Right hindlimb (tissue), 1 donor: Measurements from ENCODE around the gene GPC5.

Experiments used
- DNase-seq: peaks from one replicate; pipeline ENCODE4 v3.0.0-alpha.2; 2018

GPC5 gene

DNA sequence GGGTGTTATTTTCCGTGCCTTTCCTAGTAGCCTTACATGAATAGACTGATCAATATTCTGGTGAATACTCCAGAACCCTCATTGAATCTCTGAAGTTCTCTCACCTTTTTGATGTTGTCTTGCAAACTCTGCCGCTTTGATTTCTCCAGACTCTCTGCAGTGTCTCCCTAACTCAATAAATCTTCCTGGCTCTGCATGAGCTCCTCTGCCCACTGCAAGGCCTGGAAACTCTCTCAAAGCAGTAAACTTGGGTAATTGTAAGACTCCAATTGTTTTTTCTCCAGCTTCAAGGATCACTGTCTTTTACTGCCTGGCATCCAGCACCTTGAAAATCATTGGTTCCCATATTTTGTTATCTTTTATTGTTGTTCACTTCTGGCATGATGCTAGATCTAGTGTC is 198.4 kb downstream of the GPC5 start:
- no peak for DNase-seq

DNA sequence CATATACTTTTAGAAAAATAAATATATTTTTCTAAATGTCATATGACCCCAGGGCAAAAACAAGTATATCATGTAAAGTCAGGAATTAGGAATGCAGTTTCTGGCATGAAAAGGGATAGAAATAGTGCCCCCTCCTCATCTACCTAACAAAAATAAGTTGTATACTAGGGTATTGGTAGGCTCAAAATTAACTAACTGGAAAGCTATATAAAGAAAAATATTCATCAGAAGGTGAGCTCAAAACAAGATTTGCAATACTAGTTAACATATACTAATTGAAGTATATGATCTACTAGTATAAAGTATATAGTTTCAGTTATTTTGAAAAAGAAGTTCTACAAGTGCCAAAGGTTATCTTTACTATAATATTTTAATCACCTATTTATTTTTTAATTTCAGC is 200.2 kb downstream of the GPC5 start:
- no peak for DNase-seq

GRCh38 chr13:91601273-91601672 is 202.9 kb downstream of the GPC5 start:
- no peak for DNase-seq

- DNase-seq, result no peak
Observed at GRCh38 chr13:91601807-91602206, 203.4 kb downstream of the GPC5 start.

- DNase-seq, result no peak
Observed at GRCh38 chr13:91609353-91609752, 210.9 kb downstream of the GPC5 start.

DNA sequence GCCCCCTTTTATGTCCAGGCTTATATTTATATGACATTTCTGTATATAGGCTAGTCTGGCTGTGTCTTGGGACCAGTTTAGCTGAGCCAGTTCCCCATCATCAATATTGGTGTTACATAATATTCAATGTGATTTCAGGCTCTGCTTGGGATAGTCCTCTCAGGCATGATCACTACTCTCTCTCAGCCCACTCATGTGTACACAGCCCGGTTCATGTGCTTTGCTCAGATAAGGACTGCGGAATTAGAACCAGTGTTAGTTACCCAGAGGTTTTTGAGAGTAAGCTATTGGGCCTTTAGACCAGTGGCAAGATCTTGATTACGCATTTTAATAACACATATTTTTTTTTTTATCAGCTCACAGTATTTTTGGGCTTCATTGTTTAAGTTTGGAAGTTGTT is 219.9 kb downstream of the GPC5 start:
- no peak for DNase-seq

- DNase-seq, result no peak
Observed at GRCh38 chr13:91620670-91621141, 222.3 kb downstream of the GPC5 start.

- DNase-seq, result no peak
Observed at GRCh38 chr13:91621161-91621560, 222.7 kb downstream of the GPC5 start.

GRCh38 chr13:91621963-91622362 is 223.5 kb downstream of the GPC5 start:
- DNase-seq, result no peak

- no peak for DNase-seq
Observed at GRCh38 chr13:91622778-91623550, 224.5 kb downstream of the GPC5 start.

DNA sequence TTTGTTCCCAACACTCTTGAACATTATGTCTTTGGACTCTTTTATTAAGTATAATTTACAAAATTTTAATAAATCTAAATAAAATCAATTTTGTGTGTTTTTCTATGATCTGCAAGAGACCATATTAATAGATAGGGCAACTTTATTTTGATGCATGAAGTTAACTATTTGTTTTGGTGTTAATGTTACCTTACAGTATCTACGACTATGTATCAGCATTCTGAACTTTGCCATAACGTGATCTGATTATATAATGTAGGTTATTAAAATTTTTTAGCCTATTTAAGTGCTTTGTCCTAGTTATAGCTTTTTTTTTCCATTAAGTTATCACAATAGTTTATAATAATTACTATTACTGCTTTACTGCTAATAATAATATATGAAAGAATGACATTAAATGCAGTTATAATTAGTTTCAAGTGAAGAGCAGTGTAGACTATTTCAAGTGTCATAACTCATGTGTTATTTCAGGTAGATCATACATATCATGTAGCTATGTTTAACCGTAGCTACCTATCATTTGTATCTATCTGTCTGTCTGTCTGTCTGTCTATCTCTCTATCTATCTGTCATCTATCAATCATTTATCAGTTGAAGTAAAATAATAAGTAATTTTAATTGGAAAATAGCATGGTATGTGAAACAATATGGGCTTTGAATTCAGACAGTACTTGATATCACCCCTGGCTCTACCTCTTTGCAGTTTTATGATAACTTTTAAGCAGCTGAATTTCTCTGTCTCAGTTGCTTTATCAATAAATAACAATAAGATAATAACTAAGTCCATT is 229.7 kb downstream of the GPC5 start:
- DNase-seq, result no peak

DNA sequence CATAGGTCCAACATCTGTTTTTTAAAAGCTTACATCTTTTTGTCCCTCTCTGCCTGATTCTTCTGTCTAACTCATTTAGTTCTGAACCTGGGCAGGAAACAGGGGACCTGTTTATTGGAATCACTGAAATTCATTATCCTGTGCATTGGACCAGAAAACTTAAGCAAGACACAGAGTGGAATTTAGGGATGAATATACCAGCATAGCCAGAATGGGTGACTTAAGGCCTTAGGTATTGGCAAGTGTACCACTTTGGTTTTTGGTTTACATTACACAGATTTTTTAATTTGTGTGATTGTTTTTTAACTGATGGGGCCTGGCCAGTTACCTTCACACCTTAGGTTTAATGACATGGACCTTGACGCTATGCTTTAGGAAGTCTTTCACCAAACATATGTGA is 232.5 kb downstream of the GPC5 start:
- DNase-seq, result no peak

DNA sequence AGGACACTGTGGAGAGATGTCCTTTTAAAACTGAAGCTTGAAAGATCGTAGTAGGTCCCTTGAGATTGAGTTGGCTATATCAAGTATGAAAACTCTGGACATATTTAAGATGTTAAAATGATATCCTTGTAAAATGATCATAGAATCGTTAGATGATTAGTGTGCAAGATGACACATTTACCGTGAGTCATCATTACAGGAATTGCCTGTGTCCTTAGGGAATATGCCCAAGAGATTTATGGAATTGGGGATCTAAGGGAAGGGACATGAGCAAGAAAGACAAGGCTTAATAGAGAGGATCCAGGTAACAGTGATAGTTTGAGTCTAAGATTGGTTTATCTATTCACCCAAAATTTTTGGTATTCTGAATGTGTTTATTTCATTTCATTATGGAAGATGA is 233.7 kb downstream of the GPC5 start:
- no peak for DNase-seq

GRCh38 chr13:91639330-91639729 is 240.9 kb downstream of the GPC5 start:
- no peak for DNase-seq

- DNase-seq, result no peak
Observed at GRCh38 chr13:91643394-91643793, 245.0 kb downstream of the GPC5 start.

DNA sequence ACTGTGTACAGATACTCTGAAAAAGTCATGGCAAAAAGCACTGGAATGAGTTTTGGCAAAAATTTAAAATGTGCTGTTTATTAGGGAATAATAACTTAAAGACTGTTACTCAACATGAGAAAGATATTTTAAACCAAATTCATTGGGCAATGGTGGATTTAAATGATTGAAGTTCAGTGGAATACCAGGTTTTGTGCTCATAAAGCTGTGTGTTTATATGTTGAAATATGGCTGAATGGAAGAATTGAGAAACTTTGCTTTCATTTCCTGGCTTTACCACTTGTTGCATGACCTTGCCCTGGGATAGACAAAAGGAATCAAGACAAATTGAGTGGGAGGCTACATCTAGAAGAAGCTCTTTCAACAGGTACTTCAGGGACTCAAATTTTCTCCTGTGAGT is 246.4 kb downstream of the GPC5 start:
- no peak for DNase-seq

- no peak for DNase-seq
Observed at GRCh38 chr13:91647361-91647990, 249.1 kb downstream of the GPC5 start.

- no peak for DNase-seq
Observed at GRCh38 chr13:91648012-91648411, 249.6 kb downstream of the GPC5 start.

- DNase-seq, result no peak
Observed at GRCh38 chr13:91649456-91649855, 251.0 kb downstream of the GPC5 start.

- no peak for DNase-seq
Observed at GRCh38 chr13:91652404-91653301, 254.2 kb downstream of the GPC5 start.

DNA sequence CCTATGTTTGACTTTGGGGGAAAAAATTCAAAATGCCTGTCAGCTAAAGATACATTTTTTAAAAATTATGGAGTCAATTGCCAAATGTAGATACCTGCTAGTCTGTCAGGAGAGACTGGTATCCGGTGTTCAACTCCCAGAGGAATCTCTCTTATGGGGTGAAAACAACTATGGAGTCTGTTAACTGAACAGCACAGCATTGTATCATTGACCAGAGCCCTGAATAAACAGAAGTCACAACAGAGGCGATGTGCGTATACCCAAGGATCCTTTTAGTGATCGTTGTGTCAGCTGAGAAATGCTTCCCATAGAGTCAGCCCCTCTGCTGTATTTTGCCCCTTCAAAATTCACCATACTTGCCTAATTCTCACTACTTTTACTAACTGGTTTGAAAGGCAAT is 257.3 kb downstream of the GPC5 start:
- DNase-seq, result no peak

DNA sequence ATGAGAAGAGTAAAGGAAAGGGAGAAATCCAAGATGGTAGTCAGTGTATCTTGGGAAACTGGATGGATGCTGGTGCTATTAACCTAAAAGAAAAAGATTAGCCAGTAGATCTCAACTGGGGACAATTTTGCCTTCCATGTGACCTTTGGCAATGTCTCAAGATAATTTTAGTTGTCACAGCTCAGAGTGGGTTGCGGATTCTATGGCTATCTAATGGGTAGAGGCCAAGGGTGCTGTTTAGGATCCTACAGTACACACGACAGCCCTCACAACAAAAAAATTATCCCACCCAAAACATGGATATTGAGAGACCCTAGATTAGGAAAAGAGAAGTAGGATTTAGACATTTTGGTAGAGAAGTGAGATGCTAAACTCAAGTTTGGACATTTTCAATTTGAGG is 258.9 kb downstream of the GPC5 start:
- DNase-seq, result no peak
